Esophagus squamous epithelium (tissue), 4 donors: ENCODE results near the gene MPO.

Experiments
- CTCF ChIP-seq, 6 experiments: fragments of 450-650 bp in 4 of 6; fragments of 200-600 bp in 2 of 6; sonication (generic) in 2 of 6; IDR thresholded peaks; one replicate each; pipeline ENCODE4 v1.5.1; 2016 to 2019; ENCODE audit warnings: antibody characterized with exemption in 6 of 6, mild to moderate bottlenecking in 4 of 6, moderate library complexity in 4 of 6
- POLR2A ChIP-seq, 4 donors: fragments of 450-650 bp; IDR thresholded peaks; one replicate each; pipeline ENCODE4 v1.6.1; 2017; ENCODE audit warnings: antibody characterized with exemption in 4 of 4, mild to moderate bottlenecking in 4 of 4, moderate library complexity in 3 of 4

DNA sequence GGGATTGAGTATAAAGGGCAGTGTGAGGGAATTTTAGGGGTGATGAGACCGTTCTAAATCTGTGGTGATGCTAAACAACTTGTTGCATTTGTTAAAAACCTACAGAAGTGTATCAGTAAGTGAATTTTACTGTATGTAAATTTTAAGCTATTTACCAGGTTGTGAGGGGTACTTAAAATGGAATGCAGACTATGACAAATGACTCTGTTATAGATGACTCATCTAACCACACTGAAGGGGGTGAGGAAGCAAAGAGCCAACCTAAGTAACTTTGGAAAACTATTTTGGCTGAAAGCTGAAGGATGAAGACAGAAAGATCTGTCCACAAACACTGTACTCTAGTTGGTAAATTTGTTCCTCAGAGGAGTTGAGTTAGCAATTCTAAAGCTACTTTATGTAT lies 56.4 kb downstream of the MPO start:
- TF ChIP-seq POLR2A (IDR thresholded peaks at IDR 0.05) = no peak
- no peak for TF ChIP-seq CTCF (IDR thresholded peaks at IDR 0.05)
